Smooth muscle cell (in vitro differentiated cells): ENCODE results near the gene GZMB. TPM values are rescaled to one million over a fixed set of nuclear protein-coding genes. Genes with fewer than 3 reads are reported as not detected.

Experiments
- DNase-seq: peaks from one replicate; lab custom pipeline; 2025; ENCODE audit not compliant: unreplicated experiment; lab: John Stamatoyannopoulos, UW
- H2AFZ ChIP-seq: fragments of 200-600 bp; sonication (generic); 2 replicates; pipeline ENCODE4 v1.6.0; 2016; ENCODE audit warnings: antibody characterized with exemption, low read depth, mild to moderate bottlenecking
- H3F3A ChIP-seq: fragments of 200-600 bp; sonication (generic); 2 replicates; pipeline ENCODE4 v1.6.0; 2017; ENCODE audit warnings: antibody characterized with exemption, low read depth
- H3K27ac ChIP-seq: fragments of 200-600 bp; sonication (generic); 2 replicates; pipeline ENCODE4 v1.5.1; 2016; ENCODE audit warnings: low read depth, mild to moderate bottlenecking
- H3K27me3 ChIP-seq: fragments of 200-600 bp; sonication (generic); 2 replicates; pipeline ENCODE4 v1.6.1; 2016; ENCODE audit warnings: low read depth, mild to moderate bottlenecking
- H3K36me3 ChIP-seq: fragments of 200-600 bp; sonication (generic); 2 replicates; pipeline ENCODE4 v1.5.1; 2016; ENCODE audit warnings: low read depth
- H3K4me1 ChIP-seq: fragments of 200-600 bp; sonication (generic); 2 replicates; pipeline ENCODE4 v1.5.1; 2016; ENCODE audit warnings: low read depth
- H3K4me2 ChIP-seq: fragments of 200-600 bp; sonication (generic); 2 replicates; pipeline ENCODE4 v1.6.0; 2016; ENCODE audit warnings: mild to moderate bottlenecking
- H3K4me3 ChIP-seq: fragments of 200-600 bp; sonication (generic); 2 replicates; pipeline ENCODE4 v1.5.1; 2016; ENCODE audit warnings: mild to moderate bottlenecking
- H3K79me2 ChIP-seq: fragments of 200-600 bp; sonication (generic); 2 replicates; pipeline ENCODE4 v1.6.0; 2016; ENCODE audit warnings: low read depth, mild to moderate bottlenecking
- H3K9ac ChIP-seq: fragments of 200-600 bp; sonication (generic); 2 replicates; pipeline ENCODE4 v1.6.0; 2016; ENCODE audit warnings: low read depth
- H3K9me3 ChIP-seq: fragments of 200-600 bp; sonication (generic); replicated peaks from 2 replicates; pipeline ENCODE4 v1.5.1; 2016; ENCODE audit warnings: low read depth
- H4K20me1 ChIP-seq: fragments of 200-600 bp; sonication (generic); 2 replicates; pipeline ENCODE4 v1.6.0; 2016; ENCODE audit warnings: low read depth
- WGBS: methylation state at CpG from one replicate; pipeline ENCODE4 v1.1.7; 2016; ENCODE audit warnings: low lambda C conversion rate; 5-methylcytosine and 5-hydroxymethylcytosine counted together
- polyA plus RNA-seq: library from polyadenylated mRNA; unstranded; fragments of >200 nt; fragmentation: Nextera tagmentation; extraction: Ambion mirVana; gene quantifications from 2 replicates; pipeline ENCODE4 v1.2.1, GENCODE V29; 2016
- total RNA-seq: library from RNA; depleted of rRNA; stranded (reverse); fragments of >200 nt; gene quantifications from 2 replicates; pipeline ENCODE4 v1.2.3, GENCODE V29; 2014
- TF ChIP-seq, protein P1 (sequence below): fragments of 200-600 bp; sonication (generic); IDR thresholded peaks from 2 replicates; pipeline ENCODE4 v1.5.1; 2017; ENCODE audit warnings: borderline replicate concordance, mild to moderate bottlenecking, antibody characterized with exemption; ENCODE audit not compliant: insufficient read depth, poor library complexity, severe bottlenecking

The GZMB gene
- total and polyA plus RNA-seq, 2 experiments from 2014 or later, result not detected

DNA sequence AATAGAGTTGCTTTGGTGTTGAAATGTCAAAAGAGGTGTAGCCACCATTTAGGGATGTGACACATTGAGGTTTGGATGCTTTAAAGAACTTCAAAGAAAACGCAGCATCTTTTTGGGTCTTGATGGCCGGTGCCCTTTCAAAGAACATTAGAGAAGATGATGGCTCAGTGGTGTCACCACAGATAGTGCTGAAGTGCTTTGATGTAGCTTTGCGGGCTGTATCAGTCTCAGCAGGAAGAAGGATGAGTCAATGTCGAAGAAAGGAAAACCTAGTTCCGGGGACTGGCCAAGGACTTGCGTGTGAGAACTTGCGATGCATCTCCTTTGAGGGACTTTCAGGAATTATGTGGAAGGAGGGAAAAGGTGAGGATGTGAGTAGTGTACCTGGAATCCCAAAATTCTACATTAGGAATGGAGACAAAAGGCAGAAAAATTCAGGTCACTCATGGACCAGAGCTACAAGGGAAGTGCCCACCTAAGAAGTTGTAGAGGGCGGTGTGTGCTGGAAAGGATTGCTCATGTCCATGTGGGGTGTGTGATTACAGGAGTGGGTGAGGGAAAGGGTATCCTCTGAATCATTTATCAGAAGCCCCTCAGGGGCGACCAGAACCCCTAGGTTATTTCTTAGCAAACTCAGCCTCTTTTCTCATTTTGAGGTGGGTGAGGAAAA is 39.7 kb upstream of the GZMB start:
- 69% methylated on average over 9 of the region's 9 CpGs for WGBS

DNA sequence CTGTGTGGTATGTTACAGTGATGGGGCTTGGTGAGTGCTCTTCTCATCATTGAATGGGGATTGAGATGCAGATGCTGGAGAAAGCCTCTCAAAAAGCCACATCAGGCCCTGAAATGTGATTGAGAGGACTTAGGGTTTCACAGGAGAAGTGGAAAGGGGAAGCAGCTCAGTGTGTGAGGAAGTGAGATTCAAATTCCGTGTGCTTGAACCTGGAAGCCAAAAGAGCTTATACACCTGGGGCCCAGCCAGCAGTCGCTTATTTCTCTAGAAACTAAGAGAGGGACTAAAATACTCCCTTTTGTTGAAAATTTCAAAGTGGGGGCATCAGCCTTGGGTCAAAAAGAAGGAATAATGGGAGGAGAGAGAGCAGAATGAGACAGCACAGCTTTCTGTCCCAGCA is 39.1 kb upstream of the GZMB start:
- peaks cover 13% of the 10 kb centered on the region for H3K27me3 ChIP-seq
- H3F3A ChIP-seq, result no peaks in the 10 kb centered on the region
- no peak overlapping the region for H2AFZ ChIP-seq
- H3K4me1 ChIP-seq, result no peaks in the 10 kb centered on the region
- TF ChIP-seq, protein P1, sequence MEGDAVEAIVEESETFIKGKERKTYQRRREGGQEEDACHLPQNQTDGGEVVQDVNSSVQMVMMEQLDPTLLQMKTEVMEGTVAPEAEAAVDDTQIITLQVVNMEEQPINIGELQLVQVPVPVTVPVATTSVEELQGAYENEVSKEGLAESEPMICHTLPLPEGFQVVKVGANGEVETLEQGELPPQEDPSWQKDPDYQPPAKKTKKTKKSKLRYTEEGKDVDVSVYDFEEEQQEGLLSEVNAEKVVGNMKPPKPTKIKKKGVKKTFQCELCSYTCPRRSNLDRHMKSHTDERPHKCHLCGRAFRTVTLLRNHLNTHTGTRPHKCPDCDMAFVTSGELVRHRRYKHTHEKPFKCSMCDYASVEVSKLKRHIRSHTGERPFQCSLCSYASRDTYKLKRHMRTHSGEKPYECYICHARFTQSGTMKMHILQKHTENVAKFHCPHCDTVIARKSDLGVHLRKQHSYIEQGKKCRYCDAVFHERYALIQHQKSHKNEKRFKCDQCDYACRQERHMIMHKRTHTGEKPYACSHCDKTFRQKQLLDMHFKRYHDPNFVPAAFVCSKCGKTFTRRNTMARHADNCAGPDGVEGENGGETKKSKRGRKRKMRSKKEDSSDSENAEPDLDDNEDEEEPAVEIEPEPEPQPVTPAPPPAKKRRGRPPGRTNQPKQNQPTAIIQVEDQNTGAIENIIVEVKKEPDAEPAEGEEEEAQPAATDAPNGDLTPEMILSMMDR, result no peak
- no peak overlapping the region for H3K27ac ChIP-seq
- 80% methylated on average over 2 of the region's 2 CpGs for WGBS
- no peak for DNase-seq
- H3K4me2 ChIP-seq, result no peak overlapping the region
- H3K79me2 ChIP-seq, result no peaks in the 10 kb centered on the region
- no peaks in the 10 kb centered on the region for H4K20me1 ChIP-seq
- no peak overlapping the region for H3K9ac ChIP-seq
- H3K36me3 ChIP-seq, result no peaks in the 10 kb centered on the region
- H3K9me3 ChIP-seq, result no peaks in the 10 kb centered on the region
- no peak overlapping the region for H3K4me3 ChIP-seq

More for the DNA sequence above, 39.7 kb upstream of the GZMB start:
- Histone ChIP-seq H3K4me1 (no peaks in the 10 kb centered on the region), H3K27ac (no peak overlapping the region), H3K79me2 (no peaks in the 10 kb centered on the region), H3K4me3 (no peak overlapping the region), H4K20me1 (no peaks in the 10 kb centered on the region), H2AFZ (no peak overlapping the region), H3K27me3 (peaks cover 18% of the 10 kb centered on the region), H3K4me2 (no peak overlapping the region), H3K9me3 (no peaks in the 10 kb centered on the region), H3K36me3 (no peaks in the 10 kb centered on the region), H3F3A (no peaks in the 10 kb centered on the region), H3K9ac (no peak overlapping the region)
- TF ChIP-seq, protein P1, result no peak
- no peak for DNase-seq

DNA sequence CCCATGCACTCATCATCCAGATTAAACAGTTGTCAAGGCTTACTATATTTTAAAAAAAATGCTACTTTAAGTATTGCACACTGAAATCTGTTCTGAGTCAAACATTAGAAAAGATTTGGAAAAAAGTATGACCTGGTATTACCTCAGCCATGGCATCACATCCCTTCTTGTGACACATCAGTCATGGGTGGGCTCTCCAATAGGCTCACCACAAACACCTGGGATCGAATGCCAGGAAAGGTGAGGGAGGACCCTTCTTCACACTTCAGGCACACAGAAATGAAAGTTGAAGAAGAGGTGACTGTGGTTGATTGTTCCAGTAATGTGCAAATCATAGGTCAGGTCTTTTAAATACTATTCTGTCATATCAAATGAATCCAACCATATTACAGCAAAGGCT is 36.6 kb upstream of the GZMB start:
- Histone ChIP-seq H3K4me2 (no peak overlapping the region), H3K4me3 (no peak overlapping the region), H2AFZ (no peak overlapping the region), H3K4me1 (no peaks in the 10 kb centered on the region), H3K9ac (no peak overlapping the region), H3K79me2 (no peaks in the 10 kb centered on the region), H3K9me3 (no peaks in the 10 kb centered on the region), H3K27me3 (no peaks in the 10 kb centered on the region), H4K20me1 (no peaks in the 10 kb centered on the region), H3K36me3 (no peaks in the 10 kb centered on the region), H3K27ac (no peak overlapping the region), H3F3A (no peaks in the 10 kb centered on the region)
- no peak for DNase-seq
- TF ChIP-seq, protein P1, result no peak
- 75% methylated on average over 1 of the region's 1 CpG for WGBS

DNA sequence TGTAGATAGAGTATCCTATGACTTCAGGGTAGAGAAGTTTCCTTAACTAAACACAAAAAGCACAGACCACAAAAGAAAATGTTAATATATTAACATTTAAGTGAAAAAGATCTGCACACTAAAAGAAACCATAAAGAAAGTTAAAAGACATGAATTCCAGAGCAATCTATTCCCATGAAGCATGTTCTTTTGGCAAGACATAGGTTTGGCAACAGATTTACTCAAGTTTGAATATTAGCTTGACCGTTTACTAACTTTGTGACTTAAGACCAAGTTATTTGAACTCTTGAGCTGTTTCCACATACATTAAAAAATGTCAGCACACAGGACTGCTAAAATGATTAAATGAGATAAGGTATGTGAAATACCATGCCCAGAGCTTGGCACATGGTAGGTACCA is 35.7 kb upstream of the GZMB start:
- Histone ChIP-seq H3F3A (no peaks in the 10 kb centered on the region), H3K9me3 (no peaks in the 10 kb centered on the region), H2AFZ (no peak overlapping the region), H3K36me3 (no peaks in the 10 kb centered on the region), H3K9ac (no peak overlapping the region), H3K79me2 (no peaks in the 10 kb centered on the region), H3K27ac (no peak overlapping the region), H3K4me1 (no peaks in the 10 kb centered on the region), H3K4me3 (no peak overlapping the region), H3K27me3 (no peaks in the 10 kb centered on the region), H3K4me2 (no peak overlapping the region), H4K20me1 (no peaks in the 10 kb centered on the region)
- WGBS, result 83% methylated on average over 1 of the region's 1 CpG
- TF ChIP-seq, protein P1, result no peak
- DNase-seq, result no peak
